ENCODE data around the gene SLC25A2. TPM values are rescaled to one million over a fixed set of nuclear protein-coding genes. Genes with fewer than 3 reads are reported as not detected.
"Not testable (repeated sequence)": the region's sequence is repeated elsewhere in the genome, so short reads cannot be mapped to it uniquely, and the experiment has no call there.

The SLC25A2 gene
- total and polyA plus RNA-seq, 12 donors, result 0.07 to 1.5 (median 0.53) TPM; not detected in 5

DNA sequence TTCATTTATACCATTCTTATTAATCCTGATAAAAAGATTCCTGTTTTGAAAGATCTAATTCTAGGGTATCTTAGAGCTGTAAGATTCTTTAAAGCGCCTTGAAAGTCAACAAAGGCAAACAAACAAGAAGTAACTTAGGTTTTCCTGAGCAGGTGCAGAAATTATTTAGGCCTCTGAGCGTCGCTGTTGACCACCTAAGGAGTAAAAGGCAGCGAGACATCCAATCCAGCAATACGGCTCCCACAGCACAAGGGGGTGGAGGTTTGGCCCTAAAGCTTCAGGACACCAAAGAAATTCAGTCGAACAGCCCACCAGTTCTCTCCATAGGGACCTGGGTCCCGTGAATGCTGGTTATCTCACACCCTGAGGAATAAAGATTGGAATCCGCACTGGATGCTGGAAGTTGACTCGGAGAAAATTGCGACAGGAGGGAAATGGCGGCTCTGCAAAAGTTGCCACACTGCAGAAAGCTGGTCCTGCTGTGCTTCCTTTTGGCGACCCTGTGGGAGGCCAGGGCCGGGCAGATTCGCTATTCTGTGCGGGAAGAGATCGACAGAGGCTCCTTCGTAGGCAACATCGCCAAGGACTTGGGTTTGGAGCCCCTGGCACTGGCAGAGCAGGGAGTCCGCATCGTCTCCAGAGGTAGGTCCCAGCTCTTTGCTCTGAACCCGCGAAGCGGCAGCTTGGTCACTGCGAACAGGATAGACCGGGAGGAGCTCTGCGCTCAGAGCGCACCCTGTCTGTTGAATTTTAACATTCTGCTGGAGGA, 34.9 kb upstream of the SLC25A2 start, which contains the start of gene PCDHGA2:
TSS of gene PCDHGA2 (plus strand) at position 223 of the 769 bp plus-strand sequence.
- Histone ChIP-seq H3K9me3 (replicated peaks in 1 of 3) (peaks cover 0 to 10% (median 0%) of the 10 kb centered on the region in 3 donors), H3K27me3 (no peaks in the 10 kb centered on the region), H3K27ac (no peak within 1 kb of the TSS), H3K4me1 (replicated peaks in 1 of 2) (no peaks in the 10 kb centered on the region), H3K4me3 (peak within 1 kb of the TSS in 1 of 4 donors; percentile 9), H3K36me3 (replicated peaks in 1 of 2) (no peaks in the 10 kb centered on the region)
- TF ChIP-seq, protein P1, sequence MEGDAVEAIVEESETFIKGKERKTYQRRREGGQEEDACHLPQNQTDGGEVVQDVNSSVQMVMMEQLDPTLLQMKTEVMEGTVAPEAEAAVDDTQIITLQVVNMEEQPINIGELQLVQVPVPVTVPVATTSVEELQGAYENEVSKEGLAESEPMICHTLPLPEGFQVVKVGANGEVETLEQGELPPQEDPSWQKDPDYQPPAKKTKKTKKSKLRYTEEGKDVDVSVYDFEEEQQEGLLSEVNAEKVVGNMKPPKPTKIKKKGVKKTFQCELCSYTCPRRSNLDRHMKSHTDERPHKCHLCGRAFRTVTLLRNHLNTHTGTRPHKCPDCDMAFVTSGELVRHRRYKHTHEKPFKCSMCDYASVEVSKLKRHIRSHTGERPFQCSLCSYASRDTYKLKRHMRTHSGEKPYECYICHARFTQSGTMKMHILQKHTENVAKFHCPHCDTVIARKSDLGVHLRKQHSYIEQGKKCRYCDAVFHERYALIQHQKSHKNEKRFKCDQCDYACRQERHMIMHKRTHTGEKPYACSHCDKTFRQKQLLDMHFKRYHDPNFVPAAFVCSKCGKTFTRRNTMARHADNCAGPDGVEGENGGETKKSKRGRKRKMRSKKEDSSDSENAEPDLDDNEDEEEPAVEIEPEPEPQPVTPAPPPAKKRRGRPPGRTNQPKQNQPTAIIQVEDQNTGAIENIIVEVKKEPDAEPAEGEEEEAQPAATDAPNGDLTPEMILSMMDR (IDR thresholded peaks at IDR 0.05), result peak in 3 of 6 experiments; percentile 30 to 43 (median 37)
- TF ChIP-seq POLR2A (IDR thresholded peaks at IDR 0.05), result no peak
- 7 to 17% (median 10%) methylated on average over 10 to 27 of the region's 27 CpGs for WGBS, 4 donors
- no peak for DNase-seq
- intact Hi-C loops (cut with DNase I), result no loop called here

DNA sequence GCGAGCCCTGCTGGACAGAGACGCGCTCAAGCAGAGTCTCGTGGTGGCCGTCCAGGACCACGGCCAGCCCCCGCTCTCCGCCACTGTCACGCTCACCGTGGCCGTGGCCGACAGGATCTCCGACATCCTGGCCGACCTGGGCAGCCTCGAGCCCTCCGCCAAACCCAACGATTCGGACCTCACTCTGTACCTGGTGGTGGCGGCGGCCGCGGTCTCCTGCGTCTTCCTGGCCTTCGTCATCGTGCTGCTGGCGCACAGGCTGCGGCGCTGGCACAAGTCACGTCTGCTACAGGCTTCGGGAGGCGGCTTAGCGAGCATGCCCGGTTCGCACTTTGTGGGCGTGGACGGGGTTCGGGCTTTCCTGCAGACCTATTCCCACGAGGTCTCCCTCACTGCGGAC, 28.7 kb upstream of the SLC25A2 start:
- H3K27ac ChIP-seq; intact Hi-C loops (cut with DNase I); DNase-seq; H3K4me3 ChIP-seq; H3K9me3 ChIP-seq (replicated peaks in 1 of 3); H3K36me3 ChIP-seq (replicated peaks in 1 of 2); H3K4me1 ChIP-seq (replicated peaks in 1 of 2); H3K27me3 ChIP-seq: not testable (repeated sequence)
- 19 to 58% (median 33%) methylated on average over 4 to 39 of the region's 39 CpGs for WGBS, 4 donors

DNA sequence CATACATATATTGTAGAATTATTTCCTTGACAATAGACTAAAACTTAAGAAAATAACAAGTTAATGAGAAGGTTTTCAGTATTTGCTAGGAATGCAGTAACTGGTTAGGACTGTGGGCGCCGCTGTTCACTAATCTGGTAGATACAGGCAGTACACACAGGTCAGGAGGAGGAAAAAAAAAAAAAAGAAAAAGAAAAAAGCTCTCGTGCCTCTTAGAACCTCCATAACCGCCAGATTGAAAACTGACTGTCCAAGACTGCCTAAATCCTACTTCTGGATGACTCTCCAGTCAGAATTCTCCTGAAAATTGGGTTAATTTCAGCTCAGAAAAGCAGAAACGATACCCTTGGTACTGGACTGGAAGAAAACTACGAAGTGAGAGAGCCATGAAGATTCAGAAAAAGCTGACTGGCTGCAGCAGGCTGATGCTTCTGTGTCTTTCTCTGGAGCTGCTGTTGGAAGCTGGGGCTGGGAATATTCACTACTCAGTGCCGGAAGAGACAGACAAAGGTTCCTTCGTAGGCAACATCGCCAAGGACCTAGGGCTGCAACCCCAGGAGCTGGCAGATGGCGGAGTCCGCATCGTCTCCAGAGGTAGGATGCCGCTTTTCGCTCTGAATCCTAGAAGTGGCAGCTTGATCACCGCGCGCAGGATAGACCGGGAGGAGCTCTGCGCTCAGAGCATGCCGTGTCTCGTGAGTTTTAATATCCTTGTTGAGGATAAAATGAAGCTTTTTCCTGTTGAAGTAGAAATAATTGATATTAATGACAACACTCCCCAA, 26.6 kb upstream of the SLC25A2 start, which contains the start of gene PCDHGA1:
TSS of gene PCDHGA1 (plus strand) at position 216 of the 782 bp plus-strand sequence.
- Histone ChIP-seq H3K4me3 (no peak within 1 kb of the TSS), H3K27me3 (peaks cover 5% of the 10 kb centered on the region), H3K27ac (no peak within 1 kb of the TSS), H3K36me3 (replicated peaks in 1 of 2) (no peaks in the 10 kb centered on the region), H3K4me1 (replicated peaks in 1 of 2) (no peaks in the 10 kb centered on the region), H3K9me3 (replicated peaks in 1 of 3) (peaks cover 0 to 2% (median 0%) of the 10 kb centered on the region in 3 donors)
- WGBS, 4 donors, result 17 to 31% (median 21%) methylated on average over 15 to 21 of the region's 21 CpGs
- intact Hi-C loops (cut with DNase I), result no loop called here
- TF ChIP-seq, protein P1 (IDR thresholded peaks at IDR 0.05), result peak in 1 of 6 experiments; percentile 11
- no peak for TF ChIP-seq POLR2A (IDR thresholded peaks at IDR 0.05)
- DNase-seq, result peak in 1 of 7 donors; percentile 27

DNA sequence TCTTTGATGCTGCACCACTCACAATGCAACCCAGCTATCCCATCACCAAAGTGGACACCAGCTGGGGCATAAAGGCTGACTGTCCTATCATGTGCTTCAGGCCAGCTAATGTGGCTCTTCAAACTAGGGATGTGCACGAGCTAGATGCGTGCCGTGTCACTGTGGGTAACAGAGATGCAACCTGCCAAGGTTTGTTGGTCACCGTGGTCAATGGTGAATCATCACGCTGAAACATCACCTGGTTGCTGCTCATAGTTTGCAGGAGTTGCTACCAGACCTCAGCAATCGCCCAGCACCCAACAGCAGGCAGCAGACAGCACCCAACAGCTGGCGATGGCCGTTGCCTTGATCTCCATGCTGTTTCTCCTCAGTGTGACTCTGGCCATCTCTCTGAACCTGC, 24.4 kb upstream of the SLC25A2 start:
- no peak for DNase-seq
- Histone ChIP-seq H3K4me3 (no peak overlapping the region), H3K27ac (no peak overlapping the region), H3K27me3 (peaks cover under 1% of the 10 kb centered on the region), H3K9me3 (replicated peaks in 1 of 3) (peaks cover 0 to 4% (median 0%) of the 10 kb centered on the region in 3 donors), H3K4me1 (replicated peaks in 1 of 2) (no peaks in the 10 kb centered on the region), H3K36me3 (replicated peaks in 1 of 2) (no peaks in the 10 kb centered on the region)
- intact Hi-C loops (cut with DNase I), result no loop called here
- WGBS, 4 donors, result 75 to 100% (median 79%) methylated on average over 1 to 8 of the region's 8 CpGs
- no peak for TF ChIP-seq POLR2A (IDR thresholded peaks at IDR 0.05)
- TF ChIP-seq, protein P1 (IDR thresholded peaks at IDR 0.05), result no peak
